ENCODE measurements around the gene POP7. TPM values are rescaled to one million over a fixed set of nuclear protein-coding genes. Genes with fewer than 3 reads are reported as not detected.
A peak's percentile ranks its signal among the peaks of the same experiment; 100 is the strongest.
"Not testable (repeated sequence)": the region's sequence is repeated elsewhere in the genome, so short reads cannot be mapped to it uniquely, and the experiment has no call there.

Gene POP7
- total RNA-seq, 6 experiments from 2014 or later: 13.0 to 52.2 (median 29.2) TPM

DNA sequence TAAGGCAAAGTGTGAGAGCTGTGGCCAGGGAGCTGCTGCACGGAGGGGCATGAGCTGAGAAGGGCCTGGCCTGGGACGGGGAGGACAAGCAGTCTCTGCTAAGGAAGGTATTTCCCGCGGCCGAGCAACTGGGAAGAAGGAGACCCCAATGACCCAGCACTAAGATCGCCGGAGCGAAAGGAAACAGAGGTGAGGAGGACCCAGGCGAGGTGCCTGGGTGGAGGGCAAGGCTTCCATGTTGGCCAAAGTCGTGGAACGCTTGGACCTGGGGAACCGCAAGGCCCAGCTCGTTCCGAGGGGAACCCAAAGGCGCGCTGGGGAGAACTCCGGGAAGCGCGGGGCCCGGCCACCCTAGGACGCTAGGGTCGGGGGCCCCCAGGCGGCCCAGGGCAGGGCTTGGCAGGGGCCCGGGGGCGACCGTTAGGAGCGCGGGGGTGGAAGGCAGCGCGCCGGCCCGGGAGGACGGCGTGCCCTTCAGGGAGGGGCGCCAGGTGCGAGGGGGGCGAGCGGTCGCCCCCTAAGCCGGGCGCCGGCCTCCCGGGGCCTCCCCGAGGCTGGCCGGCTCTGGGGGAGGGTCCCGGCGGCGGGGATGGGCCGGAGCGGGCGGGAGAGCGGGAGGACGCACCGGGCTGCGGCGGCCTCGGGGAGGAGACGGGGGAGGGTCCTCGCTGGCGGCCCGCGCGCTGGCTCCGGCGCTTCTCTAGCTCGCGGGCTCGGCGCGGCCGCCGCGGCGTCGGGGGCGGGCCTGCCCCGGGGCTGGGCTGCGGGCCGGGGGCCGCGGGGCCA lies 12.4 kb upstream of the POP7 start:
- intact Hi-C loops (cut with DNase I): loop anchor here (5.0 to 10.0 kb wide), 2 partner anchors 121 to 129 kb away; partner anchors contain the start of gene SAP25 (in 1 of the 2)
- peak; percentile 7 to 23 (median 13) for ATAC-seq
- peak overlapping the region; percentile 67 to 82 (median 76) for H3K4me3 ChIP-seq
- TF ChIP-seq, protein P1, sequence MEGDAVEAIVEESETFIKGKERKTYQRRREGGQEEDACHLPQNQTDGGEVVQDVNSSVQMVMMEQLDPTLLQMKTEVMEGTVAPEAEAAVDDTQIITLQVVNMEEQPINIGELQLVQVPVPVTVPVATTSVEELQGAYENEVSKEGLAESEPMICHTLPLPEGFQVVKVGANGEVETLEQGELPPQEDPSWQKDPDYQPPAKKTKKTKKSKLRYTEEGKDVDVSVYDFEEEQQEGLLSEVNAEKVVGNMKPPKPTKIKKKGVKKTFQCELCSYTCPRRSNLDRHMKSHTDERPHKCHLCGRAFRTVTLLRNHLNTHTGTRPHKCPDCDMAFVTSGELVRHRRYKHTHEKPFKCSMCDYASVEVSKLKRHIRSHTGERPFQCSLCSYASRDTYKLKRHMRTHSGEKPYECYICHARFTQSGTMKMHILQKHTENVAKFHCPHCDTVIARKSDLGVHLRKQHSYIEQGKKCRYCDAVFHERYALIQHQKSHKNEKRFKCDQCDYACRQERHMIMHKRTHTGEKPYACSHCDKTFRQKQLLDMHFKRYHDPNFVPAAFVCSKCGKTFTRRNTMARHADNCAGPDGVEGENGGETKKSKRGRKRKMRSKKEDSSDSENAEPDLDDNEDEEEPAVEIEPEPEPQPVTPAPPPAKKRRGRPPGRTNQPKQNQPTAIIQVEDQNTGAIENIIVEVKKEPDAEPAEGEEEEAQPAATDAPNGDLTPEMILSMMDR (IDR thresholded peaks at IDR 0.05): no peak
- no peak for TF ChIP-seq POLR2A (IDR thresholded peaks at IDR 0.05)
- peak overlapping the region; percentile 47 to 72 (median 62) for H3K27ac ChIP-seq
- WGBS (ENCODE audit: insufficient coverage, low coverage, low lambda C conversion rate, missing lambda C conversion rate): 1% methylated on average over 16 of the region's 81 CpGs
- peaks cover 0 to 6% (median 0%) of the 10 kb centered on the region in 4 donors for H3K36me3 ChIP-seq
- peaks cover 2 to 19% (median 10%) of the 10 kb centered on the region in 4 donors for H3K4me1 ChIP-seq
- peak in 2 of 3 donors; percentile 53 to 57 for DNase-seq
- no peaks in the 10 kb centered on the region for H3K27me3 ChIP-seq
- H3K9me3 ChIP-seq: no peaks in the 10 kb centered on the region

DNA sequence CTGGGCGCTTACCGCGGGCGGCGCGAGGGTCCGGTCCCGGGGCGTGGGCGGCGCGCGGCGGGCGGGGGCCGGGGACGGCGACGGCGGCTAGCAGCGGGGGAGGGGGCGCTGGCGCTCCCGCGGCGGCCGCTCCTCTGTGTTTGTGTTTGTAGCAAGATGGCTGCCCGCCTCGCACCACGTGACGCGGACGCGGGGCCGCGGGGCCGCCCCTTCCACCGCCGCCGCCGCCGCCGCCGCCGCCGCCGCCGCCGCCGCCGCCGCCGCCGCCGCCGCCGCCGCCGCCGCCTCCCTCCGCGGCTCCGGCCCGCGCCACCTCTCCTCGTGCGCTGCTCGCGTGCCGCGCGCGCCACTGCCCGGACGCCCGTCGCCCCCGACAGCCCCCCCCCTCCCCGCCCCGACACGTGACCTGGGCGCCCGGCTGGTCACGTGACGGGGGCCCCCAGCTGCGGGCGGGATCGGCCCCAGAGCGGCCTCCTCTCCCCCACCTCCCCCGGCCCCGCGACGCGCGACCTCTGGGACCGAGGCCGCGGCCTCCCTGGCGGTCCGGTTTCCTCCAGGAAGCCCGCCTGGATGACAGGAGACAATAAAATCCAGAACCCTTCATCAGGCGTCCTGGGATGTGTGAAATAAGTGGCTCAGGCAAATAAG lies 11.7 kb upstream of the POP7 start, which contains the start of gene GIGYF1:
Gene GIGYF1, minus strand, starts transcription at position 153 of the 648 bp plus-strand sequence. CDS start 6,012 bp downstream, outside the sequence.
- Histone ChIP-seq H3K27me3 (no peaks in the 10 kb centered on the region), H3K9me3 (no peaks in the 10 kb centered on the region), H3K4me3 (peak within 1 kb of the TSS; percentile 67 to 82 (median 76)), H3K4me1 (peaks cover 2 to 19% (median 10%) of the 10 kb centered on the region in 4 donors), H3K27ac (peak within 1 kb of the TSS; percentile 49 to 72 (median 62)), H3K36me3 (peaks cover 0 to 3% (median 0%) of the 10 kb centered on the region in 4 donors)
- ATAC-seq (peak; percentile 45 to 56 (median 52)), DNase-seq (peak; percentile 77 to 82 (median 81))
- intact Hi-C loops (cut with DNase I): loop anchor here (5.0 to 10.0 kb wide), 2 partner anchors 122 to 129 kb away; partner anchors contain the start of gene SAP25 (in 1 of the 2)
- WGBS (ENCODE audit: insufficient coverage, low coverage, low lambda C conversion rate, missing lambda C conversion rate): 2% methylated on average over 16 of the region's 102 CpGs
- TF ChIP-seq, protein P1 (IDR thresholded peaks at IDR 0.05): no peak
- TF ChIP-seq POLR2A (IDR thresholded peaks at IDR 0.05): no peak

DNA sequence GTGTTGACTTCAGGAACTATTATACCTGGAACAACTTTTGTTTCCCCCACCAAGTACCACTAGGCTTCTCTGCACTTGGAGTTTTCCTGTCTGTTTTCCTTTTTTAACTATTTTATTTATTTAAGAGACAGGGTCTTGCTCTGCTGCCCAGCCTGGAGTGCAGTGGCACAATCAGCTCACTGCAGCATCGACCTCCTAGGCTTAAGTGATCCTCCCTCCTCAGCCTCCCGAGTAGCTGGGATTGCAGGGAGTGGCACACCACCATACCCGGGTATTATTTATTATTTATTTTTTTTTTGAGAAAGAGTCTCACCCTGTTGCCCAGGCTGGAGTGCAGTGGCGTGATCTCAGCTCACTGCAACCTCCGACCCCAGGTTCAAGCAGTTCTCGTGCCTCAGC lies 9.8 kb upstream of the POP7 start:
- Histone ChIP-seq H3K9me3 (no peaks in the 10 kb centered on the region), H3K36me3 (no peaks in the 10 kb centered on the region), H3K4me1 (peaks cover 2 to 19% (median 10%) of the 10 kb centered on the region in 4 donors), H3K27ac (no peak overlapping the region), H3K27me3 (no peaks in the 10 kb centered on the region), H3K4me3 (no peak overlapping the region)
- no peak for ATAC-seq
- TF ChIP-seq, protein P1 (IDR thresholded peaks at IDR 0.05): no peak
- TF ChIP-seq POLR2A (IDR thresholded peaks at IDR 0.05): no peak
- intact Hi-C loops (cut with DNase I): loop anchor here in 1 of 2 donors (10.0 kb wide), 1 partner anchor 131 kb away; no protein-coding TSS in a partner anchor
- WGBS (ENCODE audit: insufficient coverage, low coverage, low lambda C conversion rate, missing lambda C conversion rate): 87% methylated on average over 3 of the region's 6 CpGs
- DNase-seq: no peak

DNA sequence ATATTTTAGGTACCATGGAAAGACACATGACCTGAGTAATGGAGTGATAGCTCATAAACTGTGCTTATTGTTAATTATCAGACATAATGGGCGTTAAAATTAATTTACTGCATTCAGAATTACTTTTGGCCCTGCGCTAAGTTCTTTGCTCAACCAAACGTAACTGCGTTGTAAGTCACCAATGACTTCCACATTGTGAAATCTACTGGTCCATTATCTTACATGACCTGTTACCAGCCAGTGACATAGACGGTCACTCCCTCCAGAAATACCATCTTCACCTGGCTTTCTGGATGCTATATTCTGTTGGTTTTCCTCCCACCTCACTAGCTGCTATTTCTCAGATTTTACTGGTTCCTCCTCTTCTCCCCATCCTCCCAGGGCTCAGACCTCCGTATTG lies 6.9 kb upstream of the POP7 start:
- WGBS (ENCODE audit: insufficient coverage, low coverage, low lambda C conversion rate, missing lambda C conversion rate): 46% methylated on average over 6 of the region's 6 CpGs
- intact Hi-C loops (cut with DNase I): loop anchor here in 1 of 2 donors (10.0 kb wide), 1 partner anchor 134 kb away; no protein-coding TSS in a partner anchor
- TF ChIP-seq POLR2A (IDR thresholded peaks at IDR 0.05): no peak
- TF ChIP-seq, protein P1 (IDR thresholded peaks at IDR 0.05): no peak
- no peak overlapping the region for H3K27ac ChIP-seq
- H3K4me1 ChIP-seq: no peaks in the 10 kb centered on the region
- H3K27me3 ChIP-seq: no peaks in the 10 kb centered on the region
- no peaks in the 10 kb centered on the region for H3K9me3 ChIP-seq
- no peaks in the 10 kb centered on the region for H3K36me3 ChIP-seq
- no peak overlapping the region for H3K4me3 ChIP-seq
- DNase-seq (no peak), ATAC-seq (no peak)

DNA sequence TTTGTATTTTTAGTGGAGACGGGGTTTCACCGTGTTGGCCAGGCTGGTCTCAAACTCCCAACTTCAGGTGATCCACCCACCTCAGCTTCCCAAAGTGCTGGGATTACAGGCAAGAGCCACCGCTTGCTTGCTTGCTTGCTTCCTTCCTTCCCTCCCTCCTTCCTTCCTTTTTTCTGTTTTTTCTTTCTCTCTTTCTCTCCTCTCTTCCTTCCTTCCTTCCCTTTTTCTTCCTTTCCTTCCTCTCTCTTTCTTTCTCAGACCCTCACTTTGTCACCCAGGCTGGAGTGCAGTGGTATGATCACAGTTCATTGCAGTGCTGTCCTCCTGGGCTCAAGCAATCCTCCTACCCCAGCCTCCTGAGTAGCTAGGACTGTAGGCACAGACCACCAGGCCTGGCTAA lies 4.8 kb upstream of the POP7 start:
- H3K4me3 ChIP-seq; H3K36me3 ChIP-seq; intact Hi-C loops (cut with DNase I); H3K27ac ChIP-seq; ATAC-seq; H3K9me3 ChIP-seq; DNase-seq; H3K4me1 ChIP-seq; H3K27me3 ChIP-seq: not testable (repeated sequence)
- 86% methylated on average over 1 of the region's 3 CpGs for WGBS (ENCODE audit: insufficient coverage, low coverage, low lambda C conversion rate, missing lambda C conversion rate)

Data from right lobe of liver (tissue), 6 donors.